ENCODE data around the gene CDC42EP5. TPM values are rescaled to one million over a fixed set of nuclear protein-coding genes. Genes with fewer than 3 reads are reported as not detected.
"Not testable (repeated sequence)": the region's sequence is repeated elsewhere in the genome, so short reads cannot be mapped to it uniquely, and the experiment has no call there.

CDC42EP5 gene
- polyA plus RNA-seq, 1 donor = 29.2 TPM

DNA sequence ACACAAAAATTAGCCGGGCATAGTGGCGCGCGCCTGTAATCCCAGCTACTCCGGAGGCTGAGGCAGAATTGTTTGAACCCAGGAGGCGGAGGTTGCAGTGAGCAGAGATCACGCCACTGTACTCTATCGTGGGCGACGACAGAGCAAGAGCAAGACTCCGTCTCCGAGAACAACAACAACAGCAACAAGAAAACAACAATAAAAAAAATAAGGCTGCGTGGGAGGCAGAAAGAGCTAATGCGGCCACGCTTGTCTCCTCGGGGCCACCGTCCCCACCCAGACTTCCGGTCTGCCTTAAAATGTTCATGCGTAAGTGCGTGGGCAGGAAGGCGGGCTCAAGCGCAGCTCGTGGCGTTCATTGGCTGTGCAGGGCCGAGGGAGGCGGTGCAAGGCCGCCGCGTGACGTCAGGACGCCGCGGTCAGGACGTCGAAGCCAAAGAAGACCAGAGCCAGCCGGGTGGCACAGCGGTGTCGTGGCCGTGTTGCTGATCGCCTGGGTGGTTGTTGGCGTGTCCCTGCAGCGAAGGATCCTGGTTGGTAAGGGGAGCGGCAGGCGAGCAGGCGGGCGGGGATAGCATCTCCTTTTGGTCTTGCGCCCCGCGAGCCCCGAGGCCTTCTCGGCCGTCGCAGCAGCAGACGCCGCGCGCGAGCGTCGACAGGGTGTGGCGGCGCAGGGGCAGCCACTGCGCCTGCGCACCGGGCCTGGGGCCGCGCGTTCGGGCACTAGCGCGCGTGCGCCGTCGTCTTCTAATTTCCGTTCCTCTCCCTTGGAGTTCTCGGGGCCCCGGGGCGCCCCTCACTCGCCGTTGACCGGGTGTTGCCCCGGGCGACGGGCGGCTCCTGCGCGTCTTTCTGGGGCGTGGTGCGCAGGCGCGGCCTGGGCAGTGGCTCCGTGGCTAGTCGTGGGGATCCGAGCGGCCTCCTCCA, 24.1 kb downstream of the CDC42EP5 start, which contains the start of gene LENG8:
LENG8 (plus strand) TSS at position 426 of the 927 bp plus-strand sequence. CDS start 2,146 bp downstream, outside the sequence.
- peak; percentile 93 for DNase-seq (ENCODE audit: low read depth)

DNA sequence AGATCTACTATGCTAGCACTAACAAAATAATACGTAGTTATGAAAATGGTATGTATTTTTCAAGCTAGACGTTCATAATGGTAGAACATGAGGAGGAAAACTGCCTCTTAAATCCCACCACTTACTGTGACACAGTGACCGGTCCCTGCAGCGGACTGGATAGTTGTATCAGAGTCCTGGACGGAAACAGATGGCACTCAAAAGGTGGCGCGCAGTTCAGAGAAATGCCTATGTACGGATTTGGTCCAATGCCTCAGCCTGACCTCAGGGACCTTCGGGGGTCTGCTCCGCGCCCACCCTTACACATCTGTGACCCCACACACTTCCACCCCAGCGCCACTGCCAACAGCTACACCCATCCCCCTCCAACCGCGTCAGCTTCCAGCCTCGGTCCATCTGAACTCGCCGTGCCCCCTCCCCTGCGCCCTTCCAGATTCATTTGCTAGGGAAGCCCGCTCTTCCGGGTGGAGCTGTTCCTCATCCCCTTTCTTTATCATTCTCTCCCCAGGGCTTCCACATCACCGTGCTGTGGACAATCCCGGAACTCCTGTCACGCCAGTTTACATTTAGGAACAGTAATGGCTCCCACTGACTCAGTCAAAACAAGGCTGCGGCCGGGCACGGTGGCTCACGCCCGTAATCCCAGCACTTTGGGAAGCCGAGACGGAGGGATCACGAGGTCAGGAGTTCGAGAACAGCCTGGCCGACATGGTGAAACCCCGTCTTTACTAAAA, 24.9 kb downstream of the CDC42EP5 start:
- no peak for DNase-seq (ENCODE audit: low read depth)

- DNase-seq (ENCODE audit: low read depth) = not testable (repeated sequence)
These were observed 26.7 kb downstream of the CDC42EP5 start for GRCh38 chr19:54446349-54446748.

- DNase-seq (ENCODE audit: low read depth) = no peak
These were observed 28.4 kb downstream of the CDC42EP5 start for GRCh38 chr19:54444737-54445136.

DNA sequence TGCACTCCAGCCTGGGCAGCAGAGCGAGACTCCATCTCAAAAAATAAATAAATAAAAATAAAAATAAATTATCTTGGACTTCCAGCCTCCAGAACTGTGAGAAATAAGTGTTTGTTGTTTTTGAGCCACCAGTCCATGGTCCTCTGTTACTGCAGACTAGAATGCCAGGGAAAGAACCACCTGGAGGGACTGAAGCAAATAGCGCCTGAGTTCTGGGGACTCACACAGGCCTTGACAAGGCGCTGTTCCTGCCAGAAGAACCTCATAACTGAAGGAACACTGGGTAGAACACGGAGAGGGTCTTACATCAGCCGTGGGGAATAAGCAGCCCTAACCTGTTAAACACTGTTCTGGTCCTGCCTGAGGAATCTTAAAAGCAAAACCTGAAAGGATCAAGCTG, 32.5 kb downstream of the CDC42EP5 start:
- no peak for DNase-seq (ENCODE audit: low read depth)

- no peak for DNase-seq (ENCODE audit: low read depth)
These were observed 33.8 kb downstream of the CDC42EP5 start for GRCh38 chr19:54439174-54439851.

- DNase-seq (ENCODE audit: low read depth) = no peak
These were observed 36.4 kb downstream of the CDC42EP5 start for GRCh38 chr19:54436628-54437252.

DNA sequence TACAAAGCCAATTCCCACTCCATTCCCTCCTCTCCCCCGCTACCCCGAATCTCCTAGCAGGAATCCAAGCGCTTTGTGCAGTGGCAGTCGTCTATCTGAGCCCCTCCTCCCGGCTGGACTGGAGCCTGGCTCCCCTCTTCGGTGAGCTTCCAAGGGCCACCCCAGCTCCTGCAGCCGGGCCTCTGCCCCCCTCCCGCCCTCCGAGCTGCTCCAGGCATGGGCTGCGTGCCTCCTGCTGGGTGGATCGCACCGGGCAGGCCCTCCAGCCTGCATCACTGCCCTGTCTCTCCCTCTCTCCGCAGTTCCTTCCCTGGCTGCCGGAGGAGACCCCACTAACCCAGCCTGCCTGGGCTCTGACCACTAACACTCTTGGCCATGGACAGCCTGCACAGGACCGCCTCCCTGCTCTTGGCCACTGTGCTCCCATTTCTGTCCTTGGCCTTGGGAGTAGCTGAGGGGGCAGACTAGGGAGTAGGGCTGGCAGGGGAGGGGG, 37.0 kb downstream of the CDC42EP5 start:
- DNase-seq (ENCODE audit: low read depth) = no peak

GRCh38 chr19:54435551-54436016, 37.5 kb downstream of the CDC42EP5 start:
- DNase-seq (ENCODE audit: low read depth) = no peak

- no peak for DNase-seq (ENCODE audit: low read depth)
These were observed 38.3 kb downstream of the CDC42EP5 start for GRCh38 chr19:54434873-54435214.

DNA sequence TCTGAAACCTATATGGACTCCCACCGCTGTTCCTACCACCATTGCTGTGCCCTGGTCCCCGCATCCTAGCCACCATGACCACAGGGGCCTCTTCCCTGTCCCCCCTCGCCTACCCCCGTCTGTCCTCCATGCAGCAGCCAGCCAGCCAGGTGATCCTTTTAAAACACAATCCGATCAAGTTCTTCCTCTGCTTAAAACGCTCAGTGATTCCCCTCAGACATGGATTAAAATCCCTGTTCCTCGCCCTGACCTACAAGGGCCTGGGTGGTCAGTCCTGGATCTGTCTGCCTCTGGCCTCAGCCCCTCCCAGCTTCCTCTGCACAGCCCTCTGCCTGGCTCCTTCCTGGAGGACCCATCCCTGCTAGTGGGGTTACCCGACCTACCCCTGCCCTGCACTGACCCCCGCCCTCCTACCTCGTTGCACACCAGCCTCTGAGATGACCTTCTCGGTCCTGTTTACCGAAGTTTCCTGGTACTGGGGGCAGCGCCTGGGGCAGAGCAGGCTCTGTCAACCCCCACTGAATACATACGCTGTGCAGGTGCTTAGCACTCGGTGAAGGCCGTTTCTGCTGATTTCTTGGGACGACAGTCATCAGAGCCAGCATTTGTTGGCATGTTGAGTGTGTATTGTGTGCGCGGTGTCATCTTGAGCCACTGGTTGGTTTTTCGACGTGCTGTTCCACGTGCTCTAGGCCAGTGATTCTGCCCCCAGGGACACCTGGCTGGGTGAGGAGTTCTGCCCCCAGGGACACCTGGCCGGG, 38.8 kb downstream of the CDC42EP5 start:
- DNase-seq (ENCODE audit: low read depth) = no peak

- no peak for DNase-seq (ENCODE audit: low read depth)
These were observed 39.4 kb downstream of the CDC42EP5 start for GRCh38 chr19:54433697-54434096.

- DNase-seq (ENCODE audit: low read depth) = no peak
These were observed 40.9 kb downstream of the CDC42EP5 start for GRCh38 chr19:54432144-54432738.

GRCh38 chr19:54431255-54431838, 41.7 kb downstream of the CDC42EP5 start:
- DNase-seq (ENCODE audit: low read depth) = no peak

DNA sequence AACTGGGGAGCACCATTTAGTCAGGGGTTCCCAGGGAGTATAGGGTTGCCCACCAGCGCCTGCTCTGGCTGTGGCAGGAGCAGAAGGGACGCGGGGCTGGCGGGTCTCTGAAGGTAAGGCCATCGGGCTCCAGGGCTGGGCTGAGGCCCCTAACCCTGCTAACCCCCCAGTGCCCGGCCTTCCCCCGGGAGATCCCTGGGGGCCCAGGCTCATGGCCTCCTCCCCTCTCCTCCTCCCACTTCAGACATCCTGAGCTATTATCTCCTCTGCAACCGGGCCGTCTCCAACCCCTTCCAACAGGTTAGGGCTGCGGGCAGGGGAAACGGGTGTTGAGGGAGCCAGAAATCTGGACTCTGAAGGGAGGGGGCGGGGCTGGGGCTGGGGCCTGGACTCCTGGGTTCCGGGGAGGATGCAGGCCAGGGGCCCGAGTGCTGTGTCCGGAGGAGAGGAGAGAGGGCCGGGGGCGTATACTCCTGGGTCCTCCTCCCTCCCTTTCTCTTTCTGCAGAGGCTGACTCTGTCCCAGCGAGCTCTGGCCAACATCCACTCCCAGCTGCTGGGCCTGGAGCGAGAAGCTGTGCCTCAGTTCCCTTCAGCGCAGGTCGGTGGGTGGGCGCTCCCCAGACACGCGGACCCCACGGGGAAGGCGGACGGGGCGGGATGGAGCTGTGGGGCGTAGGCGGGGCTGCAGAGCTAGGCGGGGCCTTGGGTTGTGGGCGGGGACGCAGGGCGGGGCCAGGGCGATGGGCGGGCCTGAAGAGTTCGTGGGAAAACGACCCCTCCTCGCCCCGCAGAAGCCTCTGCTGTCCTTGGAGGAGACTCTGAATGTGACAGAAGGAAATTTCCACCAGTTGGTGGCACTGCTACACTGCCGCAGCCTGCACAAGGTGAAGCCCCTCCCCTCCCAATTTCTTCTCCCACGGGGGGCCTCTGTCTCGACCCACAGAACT, 42.5 kb downstream of the CDC42EP5 start:
- no peak for DNase-seq (ENCODE audit: low read depth)

DNA sequence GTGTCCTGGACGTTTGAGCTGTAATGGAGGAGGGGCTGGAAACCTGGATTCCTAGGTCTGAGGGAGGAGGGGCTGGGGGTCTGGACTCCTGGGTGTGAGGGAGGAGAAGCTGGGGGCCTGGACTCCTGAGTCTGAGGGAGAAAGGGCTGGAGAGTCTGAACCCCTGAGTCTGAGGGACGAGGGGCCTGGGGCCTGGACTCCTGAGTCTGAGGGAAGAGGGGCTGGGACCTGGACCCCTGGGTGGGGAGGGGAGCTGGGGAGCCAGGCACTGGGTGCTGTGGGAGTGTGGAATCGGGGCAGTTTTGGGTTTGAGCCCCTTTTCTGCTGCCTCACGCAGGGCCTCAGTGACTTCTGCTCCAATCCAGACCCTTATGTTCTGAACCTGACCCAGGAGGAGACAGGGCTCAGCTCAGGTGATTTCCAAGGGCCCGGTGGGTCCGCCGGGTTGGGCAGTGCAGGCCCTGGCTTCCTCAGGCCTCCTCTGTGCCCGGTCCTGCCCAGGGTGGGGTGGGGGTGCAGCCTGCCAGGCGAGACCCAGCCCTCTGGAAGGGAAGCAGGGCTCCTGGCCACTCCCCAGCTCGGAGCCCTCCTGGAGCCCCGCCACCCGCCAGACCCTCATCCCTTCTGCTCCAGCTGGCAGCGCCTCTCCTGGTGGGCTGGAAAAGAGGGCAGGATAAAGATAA, 43.4 kb downstream of the CDC42EP5 start:
- DNase-seq (ENCODE audit: low read depth) = no peak

DNA sequence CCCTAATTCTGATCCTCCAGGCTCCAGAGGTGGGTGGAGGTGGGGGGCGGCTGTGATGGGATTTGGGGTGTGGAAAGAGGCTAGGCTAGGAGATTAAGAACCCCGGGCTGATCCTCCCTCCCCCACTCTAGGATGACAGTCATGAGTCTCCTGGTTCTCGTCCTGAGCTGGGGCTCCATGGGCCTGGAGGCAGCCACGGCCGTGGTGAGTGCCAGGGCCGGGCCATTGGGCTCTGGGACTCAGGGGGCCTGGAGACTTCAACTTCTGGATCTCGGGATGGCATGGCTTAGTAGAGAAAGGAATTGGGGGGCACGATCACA, 44.0 kb downstream of the CDC42EP5 start:
- DNase-seq (ENCODE audit: low read depth) = no peak
